HG02678 (cell line): ENCODE results near the gene LDLRAD4.
A peak's percentile ranks its signal among the peaks of the same experiment; 100 is the strongest.

Experiments used
- ATAC-seq: cut with Tn5 transposase; IDR thresholded peaks from one replicate; pipeline ENCODE4 v1.9.1; 2021; ENCODE audit warnings: mild to moderate bottlenecking, moderate library complexity; ENCODE audit not compliant: unreplicated experiment

Gene LDLRAD4

DNA sequence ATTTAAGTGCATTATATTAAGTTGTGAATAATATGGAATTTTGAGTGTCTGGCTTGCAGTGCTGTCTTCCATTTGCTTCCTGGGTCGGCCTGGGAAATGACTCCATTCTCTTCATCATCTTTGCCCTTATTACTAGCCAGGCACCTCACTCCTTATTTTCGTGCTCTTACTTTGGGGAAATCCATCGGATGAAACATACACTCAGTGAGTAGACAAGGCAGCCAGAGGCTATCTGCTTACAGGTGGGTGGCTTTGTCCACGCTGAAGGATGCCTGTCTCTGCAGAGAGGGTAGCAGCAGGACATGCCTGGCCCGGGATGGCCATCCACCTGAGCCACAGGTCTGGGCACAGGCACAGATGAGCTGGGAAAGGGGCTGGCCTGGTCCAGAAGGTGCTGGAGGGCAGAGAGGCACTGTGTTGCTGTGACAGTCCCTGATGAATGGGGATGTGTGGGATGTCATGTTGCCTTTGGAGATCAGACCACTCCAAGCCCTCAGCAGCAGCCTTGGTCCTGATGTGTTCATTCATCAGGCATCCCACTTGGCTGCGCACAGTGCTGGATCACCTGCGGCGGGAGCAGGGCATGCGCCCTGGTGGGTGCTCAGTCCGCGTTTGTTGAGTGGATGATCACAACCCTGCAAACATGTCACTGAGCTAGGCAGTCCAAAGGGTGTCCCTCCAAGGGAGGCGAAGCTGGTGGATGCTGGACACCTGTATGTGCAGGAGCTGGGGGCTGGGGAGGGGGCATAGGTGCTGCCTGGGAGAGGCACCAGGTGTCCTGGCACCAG is 236.0 kb downstream of the LDLRAD4 start:
- ATAC-seq = no peak

- ATAC-seq = no peak
These were observed 236.9 kb downstream of the LDLRAD4 start for GRCh38 chr18:13455471-13455870.

- ATAC-seq = peak; percentile 64
These were observed 237.5 kb downstream of the LDLRAD4 start for GRCh38 chr18:13455960-13456481.

DNA sequence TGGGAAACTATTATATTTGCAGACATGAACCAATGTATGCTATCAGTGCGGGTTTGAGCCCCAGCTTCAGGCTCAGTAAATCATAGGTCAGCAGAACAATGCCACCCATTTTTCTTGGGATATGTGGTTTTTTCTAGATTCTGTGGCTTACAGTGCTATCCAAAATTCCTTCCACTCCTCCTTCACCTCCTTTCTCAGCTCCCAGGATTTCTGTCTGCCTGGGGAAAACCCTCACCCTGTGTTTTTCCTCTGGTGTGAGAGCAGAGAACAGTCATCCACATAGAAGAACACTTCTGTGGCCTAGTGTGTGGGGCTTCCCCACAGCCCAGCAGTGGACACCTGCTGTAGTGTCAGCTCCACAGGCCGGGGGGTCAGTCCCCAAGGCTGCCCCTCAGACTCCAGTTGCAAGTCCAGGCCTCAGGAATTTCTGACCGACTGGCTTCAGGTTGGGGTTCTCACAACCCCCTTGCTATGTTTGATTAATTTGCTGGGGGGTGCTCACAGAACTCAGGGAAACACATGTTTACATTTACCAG is 238.2 kb downstream of the LDLRAD4 start:
- ATAC-seq = no peak

GRCh38 chr18:13457327-13457726 is 238.8 kb downstream of the LDLRAD4 start:
- no peak for ATAC-seq

DNA sequence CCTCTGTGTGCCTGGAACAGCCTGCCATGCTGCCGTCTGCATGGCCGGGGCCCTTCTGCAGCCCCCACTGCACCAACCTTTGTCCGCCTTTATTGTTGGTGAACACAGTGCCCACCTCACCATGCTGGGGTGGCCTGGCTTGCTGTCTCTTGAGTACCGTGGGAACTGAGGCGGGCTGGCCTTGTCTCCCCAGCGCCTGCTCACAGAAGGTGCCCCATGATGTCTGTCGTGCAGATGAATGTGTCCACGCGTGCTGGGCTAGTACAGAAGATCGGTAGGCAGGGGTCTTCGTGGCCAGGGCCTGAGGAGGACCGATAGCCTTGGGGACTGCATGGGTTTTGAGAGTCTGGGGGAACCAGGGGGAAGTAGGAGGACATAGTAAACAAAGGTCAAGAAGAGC is 242.4 kb downstream of the LDLRAD4 start:
- no peak for ATAC-seq

DNA sequence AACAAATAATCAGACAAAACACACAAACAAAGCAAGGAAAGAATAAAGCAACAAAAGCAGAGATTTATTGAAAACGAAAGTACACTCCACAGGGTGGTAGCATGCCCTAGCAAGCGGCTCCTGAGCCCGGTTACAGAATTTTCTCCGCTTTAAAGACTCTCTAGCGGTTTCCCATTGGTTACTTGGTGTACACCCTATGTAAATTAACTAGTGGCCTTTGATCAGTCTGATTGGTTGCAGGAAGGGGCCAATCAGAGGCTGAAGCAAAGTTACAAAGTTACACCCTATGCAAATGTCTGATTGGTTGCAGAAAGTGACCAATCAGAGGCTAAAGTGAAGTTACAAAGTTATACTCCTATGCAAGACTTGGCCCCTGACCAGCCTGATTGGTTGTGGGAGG is 242.9 kb downstream of the LDLRAD4 start:
- no peak for ATAC-seq

- ATAC-seq = no peak
These were observed 243.4 kb downstream of the LDLRAD4 start for GRCh38 chr18:13461936-13462335.

DNA sequence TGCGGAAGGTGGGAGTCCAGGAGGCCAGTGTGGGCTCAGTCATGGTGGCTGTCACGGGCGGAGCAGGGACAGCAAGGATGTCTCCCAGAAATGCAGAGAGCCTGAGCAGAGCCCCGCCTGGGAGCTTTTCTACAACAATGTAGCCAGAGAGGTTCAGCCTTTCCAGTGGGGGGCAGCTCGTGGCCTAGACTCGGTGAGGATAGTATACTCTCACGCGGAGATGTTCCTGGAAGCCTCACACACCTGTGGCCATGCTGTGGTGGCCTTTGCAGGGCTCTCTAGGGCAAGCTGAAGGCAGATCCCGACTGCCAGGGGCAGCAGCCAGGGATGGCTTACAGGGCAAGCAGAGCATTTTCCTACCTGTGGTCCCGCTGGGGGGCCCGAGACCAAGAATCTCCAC is 244.1 kb downstream of the LDLRAD4 start:
- no peak for ATAC-seq

- no peak for ATAC-seq
These were observed 245.1 kb downstream of the LDLRAD4 start for GRCh38 chr18:13463526-13464210.

DNA sequence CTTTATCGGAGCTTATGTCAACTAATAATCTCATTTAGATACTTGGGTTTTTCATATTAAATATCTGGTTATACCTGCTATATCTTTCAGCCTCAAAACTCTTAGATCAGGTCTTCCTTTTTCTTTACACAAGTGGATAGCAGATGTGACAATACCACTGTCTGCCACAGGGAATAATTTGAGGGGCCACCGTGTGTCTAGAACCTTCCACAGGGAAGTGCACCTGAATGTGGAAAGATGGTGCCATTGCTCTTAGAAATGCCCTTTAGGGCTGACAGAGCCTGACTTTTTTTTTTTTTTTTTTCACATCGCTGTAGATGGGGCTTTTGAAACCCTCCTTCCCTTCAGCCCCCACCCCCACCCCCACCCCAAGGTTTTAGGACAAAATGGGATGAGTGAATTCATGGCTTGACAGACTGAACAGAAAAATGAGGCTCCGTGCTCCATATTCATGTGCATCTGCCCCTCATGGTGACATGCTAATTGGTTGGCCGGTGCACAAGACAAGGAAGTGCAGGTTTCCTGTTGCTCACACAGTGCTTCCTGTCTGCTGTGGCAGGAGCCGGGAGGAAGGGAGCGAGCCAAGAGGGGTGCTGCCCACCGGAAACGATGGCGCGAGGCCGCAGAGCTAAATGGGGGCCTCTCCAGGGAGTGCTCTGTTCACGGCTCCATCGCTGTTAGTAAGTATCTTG is 246.0 kb downstream of the LDLRAD4 start:
- ATAC-seq = peak; percentile 96

DNA sequence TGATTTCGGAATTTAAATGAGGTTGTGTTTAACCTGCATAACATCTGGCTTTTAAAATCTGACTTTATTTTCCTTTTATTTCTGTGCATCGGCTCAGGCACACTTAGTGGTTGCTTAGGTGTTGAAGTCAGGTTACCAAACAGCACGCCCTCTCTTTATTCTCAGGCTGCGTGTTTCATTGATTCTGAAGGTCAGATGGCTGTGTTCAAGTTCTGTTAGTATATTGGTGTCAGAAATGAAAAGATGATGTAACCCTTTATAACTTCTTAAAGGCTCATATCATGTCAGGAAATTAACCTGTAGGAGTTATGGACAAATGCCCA is 246.5 kb downstream of the LDLRAD4 start:
- no peak for ATAC-seq

- ATAC-seq = no peak
These were observed 246.9 kb downstream of the LDLRAD4 start for GRCh38 chr18:13465476-13465875.

- no peak for ATAC-seq
These were observed 252.1 kb downstream of the LDLRAD4 start for GRCh38 chr18:13470516-13471197.

DNA sequence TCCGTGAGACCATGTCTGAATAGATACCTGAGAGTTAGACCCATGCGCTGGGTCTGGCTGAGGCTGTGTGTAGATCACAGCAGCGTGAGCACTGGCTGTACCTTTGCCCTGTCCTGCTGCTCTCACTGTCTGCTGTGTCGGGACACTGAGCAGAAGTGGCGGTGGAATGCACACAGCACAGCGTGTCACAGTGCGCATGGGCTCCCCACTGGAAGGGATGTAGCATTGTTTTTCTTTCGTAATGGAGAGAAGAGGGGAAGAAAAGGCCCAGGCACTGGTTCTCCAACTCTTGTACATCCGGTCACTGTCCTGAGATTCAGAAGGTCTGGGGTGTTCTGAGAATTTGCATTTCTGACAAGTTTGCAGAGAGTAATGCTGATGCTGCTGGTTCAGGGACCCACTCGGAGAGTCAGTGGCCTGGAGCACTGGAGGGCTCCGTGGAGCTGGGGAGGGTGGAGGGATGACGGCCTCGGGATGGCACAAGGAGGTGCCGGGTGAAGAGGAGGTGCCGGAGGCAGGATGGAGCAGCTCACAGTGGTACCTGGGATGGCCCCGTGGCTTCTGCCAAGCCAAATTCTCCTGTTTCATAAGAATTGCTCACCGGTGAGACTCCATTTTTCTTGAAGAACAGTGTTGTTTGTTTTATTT is 252.8 kb downstream of the LDLRAD4 start:
- ATAC-seq = no peak

DNA sequence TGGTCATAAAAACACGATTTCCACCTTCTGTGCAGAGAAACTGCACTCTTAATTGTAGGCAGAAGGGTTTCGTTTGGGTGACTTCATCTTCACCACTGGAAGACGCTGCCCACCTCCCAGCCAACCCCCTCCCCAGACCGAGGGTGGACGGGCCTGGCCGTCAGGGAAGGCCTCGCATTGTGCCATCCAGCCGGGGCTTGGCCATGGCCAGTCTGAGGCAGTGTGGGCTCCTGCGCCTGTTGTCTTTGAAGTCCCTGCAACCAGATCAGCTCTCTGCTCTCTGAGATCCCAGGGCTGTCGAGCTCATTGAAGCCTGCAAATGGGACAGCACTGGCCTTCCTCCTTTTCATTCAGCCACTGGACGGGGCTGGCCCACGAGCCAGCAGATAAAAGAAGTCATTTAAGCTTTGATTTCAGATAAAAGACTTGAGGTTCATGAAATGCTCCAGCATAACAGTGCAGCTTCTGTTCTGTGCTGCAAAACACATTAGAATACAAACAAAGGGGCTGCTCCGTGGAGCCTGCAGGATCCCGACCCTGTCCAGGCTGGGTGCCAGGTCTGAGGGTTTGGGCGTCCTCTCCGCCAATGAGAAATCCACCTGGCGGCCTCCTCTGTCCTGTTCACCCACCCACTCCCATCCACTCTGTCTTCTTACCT is 253.5 kb downstream of the LDLRAD4 start:
- no peak for ATAC-seq

- no peak for ATAC-seq
These were observed 255.2 kb downstream of the LDLRAD4 start for GRCh38 chr18:13473751-13474150.

GRCh38 chr18:13474336-13474735 is 255.8 kb downstream of the LDLRAD4 start:
- no peak for ATAC-seq

DNA sequence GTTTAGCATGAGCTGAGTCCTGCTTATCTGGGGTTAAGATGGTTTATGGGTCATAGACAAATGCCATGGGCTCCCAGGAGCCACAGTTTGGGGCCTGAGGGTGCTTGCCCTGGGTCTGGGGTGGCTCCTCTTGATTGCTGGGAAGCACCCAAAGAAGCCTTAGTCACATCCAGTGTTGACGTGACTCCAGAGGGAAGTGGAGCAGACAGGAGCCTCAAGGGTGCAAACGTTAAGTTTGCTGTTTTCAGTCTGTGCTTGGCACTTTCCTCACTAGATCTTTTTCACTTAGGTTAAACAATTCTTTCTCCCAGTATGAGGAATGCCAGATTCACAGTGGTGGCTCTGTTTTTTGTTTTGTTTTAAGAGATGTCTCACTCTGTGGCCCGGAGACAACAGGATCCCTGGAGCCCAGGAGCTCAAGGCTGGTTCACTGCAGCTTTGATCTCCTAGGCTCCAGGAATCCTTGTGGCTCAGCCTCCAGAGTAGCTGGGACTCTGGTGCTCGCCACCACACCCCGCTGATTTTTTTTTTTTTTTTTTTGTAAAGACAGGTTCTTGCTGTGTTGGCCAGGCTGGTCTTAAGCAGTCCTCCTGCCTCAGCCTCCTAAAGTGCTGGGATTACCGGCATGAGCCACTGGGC is 256.5 kb downstream of the LDLRAD4 start:
- no peak for ATAC-seq
